Measurements from ENCODE around the gene POLR2A.
A peak's percentile ranks its signal among the peaks of the same experiment; 100 is the strongest.

POLR2A gene

DNA sequence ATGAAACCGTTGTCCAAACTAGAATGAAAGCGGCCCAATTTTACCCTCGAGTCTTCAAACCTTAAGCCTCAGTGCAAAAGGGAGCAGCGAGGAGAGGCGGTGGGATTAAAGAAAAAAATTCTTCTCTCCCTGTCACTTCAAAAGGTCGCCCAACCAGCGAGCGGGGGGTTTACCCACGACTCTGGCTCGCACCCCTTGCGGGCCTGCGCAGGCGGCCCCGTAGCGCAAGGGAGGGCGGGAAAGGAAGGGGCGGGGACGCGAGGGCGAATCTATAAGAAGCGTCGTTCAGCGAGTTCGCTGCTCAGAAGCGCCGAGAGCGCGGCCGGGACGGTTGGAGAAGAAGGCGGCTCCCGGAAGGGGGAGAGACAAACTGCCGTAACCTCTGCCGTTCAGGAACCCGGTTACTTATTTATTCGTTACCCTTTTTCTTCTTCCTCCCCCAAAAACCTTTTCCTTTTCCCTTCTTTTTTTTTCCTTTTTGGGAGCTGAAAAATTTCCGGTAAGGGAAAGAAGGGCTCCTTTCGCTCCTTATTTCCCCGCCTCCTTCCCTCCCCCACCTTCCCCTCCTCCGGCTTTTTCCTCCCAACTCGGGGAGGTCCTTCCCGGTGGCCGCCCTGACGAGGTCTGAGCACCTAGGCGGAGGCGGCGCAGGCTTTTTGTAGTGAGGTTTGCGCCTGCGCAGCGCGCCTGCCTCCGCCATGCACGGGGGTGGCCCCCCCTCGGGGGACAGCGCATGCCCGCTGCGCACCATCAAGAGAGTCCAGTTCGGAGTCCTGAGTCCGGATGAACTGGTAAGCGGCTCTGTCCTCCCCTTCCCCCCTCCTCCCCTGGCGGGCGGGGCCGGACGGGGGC, at the start of gene POLR2A:
TSS of gene POLR2A (plus strand) at position 300 of the 852 bp plus-strand sequence.
- peak; percentile 98 for DNase-seq (ENCODE audit: low spot score)

DNA sequence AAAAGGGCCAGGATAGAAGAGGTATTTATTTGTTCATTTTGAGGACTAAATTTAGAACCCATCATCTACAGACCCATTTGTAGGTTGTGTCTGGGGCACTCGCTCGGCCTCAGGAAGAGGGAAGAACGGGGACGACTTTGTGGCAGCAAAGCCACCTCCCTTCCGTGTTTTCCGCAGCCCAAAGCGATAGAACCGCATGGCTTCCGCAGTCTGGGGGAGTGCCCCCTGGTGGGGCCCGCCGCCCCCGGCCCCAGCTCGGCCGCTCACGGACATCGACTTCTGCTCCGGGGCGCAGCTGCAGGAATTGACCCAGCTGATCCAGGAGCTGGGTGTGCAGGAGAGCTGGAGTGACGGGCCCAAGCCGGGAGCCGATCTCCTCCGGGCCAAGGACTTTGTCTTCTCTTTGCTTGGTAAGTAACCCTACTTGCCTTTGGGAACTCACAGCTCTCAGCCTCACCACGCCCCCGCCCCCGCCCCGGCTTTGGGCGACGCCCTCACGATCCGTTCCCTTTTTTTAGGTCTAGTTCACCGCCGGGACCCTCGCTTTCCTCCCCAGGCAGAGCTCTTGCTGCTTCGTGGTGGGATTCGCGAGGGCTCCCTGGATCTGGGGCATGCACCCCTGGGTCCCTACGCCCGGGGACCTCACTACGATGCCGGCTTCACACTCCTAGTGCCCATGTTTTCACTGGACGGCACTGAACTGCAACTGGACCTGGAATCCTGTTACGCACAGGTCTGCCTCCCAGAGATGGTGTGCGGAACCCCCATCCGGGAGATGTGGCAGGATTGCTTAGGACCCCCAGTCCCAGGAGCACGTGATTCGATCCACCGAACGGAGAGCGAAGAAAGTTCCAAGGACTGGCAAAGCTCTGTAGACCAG, 48.2 kb upstream of the POLR2A start:
- DNase-seq (ENCODE audit: low spot score): no peak

DNA sequence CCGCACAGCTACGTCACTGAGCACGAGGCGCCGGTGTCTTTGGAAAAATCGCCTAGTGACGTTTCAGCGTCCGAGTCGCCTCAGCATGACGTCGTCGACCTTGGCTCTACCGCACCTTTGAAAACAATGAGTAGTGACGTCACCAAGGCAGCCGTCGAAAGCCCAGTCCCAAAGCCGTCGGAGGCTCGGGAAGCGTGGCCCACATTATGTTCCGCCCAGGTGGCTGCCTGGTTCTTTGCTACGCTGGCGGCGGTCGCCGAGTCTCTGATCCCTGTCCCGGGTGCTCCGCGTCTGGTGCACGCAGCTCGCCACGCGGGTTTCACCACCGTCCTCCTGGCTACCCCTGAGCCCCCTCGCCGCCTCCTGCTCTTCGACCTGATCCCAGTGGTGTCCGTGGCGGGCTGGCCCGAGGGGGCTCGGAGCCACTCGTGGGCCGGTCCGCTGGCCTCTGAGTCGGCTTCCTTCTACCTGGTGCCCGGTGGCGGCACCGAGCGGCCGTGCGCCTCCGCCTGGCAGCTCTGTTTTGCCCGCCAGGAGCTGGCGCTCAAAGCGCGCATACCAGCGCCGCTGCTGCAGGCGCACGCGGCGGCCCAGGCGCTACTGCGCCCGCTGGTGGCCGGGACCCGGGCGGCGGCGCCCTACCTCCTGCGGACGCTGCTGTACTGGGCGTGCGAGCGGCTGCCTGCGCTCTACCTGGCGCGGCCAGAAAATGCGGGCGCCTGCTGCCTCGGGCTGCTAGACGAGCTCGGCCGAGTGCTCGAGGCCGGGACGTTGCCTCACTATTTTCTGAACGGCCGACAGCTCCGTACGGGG, 47.4 kb upstream of the POLR2A start:
- peak; percentile 81 for DNase-seq (ENCODE audit: low spot score)

- DNase-seq (ENCODE audit: low spot score): no peak
Measured at GRCh38 chr17:7437369-7437863, 46.8 kb upstream of the POLR2A start.

DNA sequence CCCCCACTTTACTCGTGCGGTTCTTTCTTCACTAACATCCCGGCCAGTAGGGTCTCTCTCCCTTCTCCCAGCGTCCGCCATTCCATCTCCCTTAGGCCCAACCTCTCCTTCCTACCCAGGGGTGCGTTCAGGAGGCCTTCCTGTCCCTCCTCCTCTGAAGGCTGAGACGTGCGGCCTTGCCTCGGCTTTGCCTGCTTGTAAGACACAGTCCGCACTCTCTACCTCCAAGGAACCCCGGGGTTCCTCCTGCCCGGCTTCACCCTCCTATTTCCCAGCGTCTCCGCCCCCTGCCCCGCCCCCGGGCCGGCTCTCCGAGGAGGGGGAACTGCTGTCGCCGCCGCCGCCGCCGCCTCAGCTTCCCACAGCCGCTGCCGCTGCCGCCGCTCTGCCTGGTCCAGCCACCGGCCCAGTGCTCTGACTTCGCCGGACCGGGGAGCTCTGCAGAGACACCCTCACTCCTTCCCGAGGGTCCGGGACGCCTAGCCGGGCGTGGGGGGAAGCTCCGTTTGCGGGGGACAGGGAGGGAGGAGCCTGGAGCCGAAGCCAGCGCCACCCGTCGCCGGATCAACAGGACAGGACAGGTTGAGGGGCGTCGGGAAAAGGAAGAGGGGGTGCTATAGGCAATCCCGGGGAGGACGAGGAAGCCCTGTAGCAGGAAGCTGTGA, 46.1 kb upstream of the POLR2A start:
- peak; percentile 78 for DNase-seq (ENCODE audit: low spot score)

- no peak for DNase-seq (ENCODE audit: low spot score)
Measured at GRCh38 chr17:7438656-7439460, 45.3 kb upstream of the POLR2A start.

DNA sequence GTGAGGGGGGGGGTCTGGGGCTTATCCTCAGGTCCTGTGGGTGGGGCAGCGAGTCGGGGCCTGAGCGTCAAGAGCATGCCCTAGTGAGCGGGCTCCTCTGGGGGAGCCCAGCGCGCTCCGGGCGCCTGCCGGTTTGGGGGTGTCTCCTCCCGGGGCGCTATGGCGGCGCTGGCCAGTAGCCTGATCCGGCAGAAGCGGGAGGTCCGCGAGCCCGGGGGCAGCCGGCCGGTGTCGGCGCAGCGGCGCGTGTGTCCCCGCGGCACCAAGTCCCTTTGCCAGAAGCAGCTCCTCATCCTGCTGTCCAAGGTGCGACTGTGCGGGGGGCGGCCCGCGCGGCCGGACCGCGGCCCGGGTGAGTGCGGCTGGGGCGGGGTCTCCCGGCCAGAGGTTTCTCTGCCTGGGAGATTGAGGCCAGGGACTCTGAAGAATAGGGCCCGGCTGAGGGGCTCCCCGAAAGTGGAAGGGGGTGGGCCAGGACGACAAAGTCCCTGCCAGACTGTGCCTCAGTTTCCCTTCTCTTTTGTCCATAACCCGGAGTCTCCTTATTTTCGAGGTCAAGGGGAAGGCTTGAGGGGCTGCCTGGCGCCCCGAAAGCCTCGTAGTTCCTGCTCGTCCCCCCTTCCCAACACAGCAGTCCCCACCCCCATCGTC, 44.6 kb upstream of the POLR2A start, which contains the start of gene FGF11:
TSS of gene FGF11 (plus strand) at position 51 of the 651 bp plus-strand sequence. CDS start at position 160, 109 bp downstream.
- no peak for DNase-seq (ENCODE audit: low spot score)

GRCh38 chr17:7440113-7440833, 43.9 kb upstream of the POLR2A start:
- DNase-seq (ENCODE audit: low spot score): no peak

- peak; percentile 38 for DNase-seq (ENCODE audit: low spot score)
Measured at GRCh38 chr17:7440834-7441195, 43.4 kb upstream of the POLR2A start.

DNA sequence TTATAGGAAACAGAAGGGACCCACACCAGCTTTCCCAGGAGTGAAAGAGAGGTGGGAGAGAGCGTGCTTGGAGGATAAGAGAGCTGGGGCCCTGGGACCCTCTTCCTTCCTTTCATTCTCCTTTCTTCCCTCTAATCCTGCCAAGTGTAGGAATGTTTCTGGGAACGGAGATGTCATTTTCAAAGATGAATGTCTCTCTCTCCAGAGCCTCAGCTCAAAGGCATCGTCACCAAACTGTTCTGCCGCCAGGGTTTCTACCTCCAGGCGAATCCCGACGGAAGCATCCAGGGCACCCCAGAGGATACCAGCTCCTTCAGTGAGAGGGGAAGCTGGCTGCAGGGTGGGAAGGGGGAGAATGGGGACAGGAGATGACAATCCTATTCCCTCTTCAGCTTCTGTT, 42.9 kb upstream of the POLR2A start:
- DNase-seq (ENCODE audit: low spot score): no peak

GRCh38 chr17:7442142-7442541, 42.0 kb upstream of the POLR2A start:
- no peak for DNase-seq (ENCODE audit: low spot score)

DNA sequence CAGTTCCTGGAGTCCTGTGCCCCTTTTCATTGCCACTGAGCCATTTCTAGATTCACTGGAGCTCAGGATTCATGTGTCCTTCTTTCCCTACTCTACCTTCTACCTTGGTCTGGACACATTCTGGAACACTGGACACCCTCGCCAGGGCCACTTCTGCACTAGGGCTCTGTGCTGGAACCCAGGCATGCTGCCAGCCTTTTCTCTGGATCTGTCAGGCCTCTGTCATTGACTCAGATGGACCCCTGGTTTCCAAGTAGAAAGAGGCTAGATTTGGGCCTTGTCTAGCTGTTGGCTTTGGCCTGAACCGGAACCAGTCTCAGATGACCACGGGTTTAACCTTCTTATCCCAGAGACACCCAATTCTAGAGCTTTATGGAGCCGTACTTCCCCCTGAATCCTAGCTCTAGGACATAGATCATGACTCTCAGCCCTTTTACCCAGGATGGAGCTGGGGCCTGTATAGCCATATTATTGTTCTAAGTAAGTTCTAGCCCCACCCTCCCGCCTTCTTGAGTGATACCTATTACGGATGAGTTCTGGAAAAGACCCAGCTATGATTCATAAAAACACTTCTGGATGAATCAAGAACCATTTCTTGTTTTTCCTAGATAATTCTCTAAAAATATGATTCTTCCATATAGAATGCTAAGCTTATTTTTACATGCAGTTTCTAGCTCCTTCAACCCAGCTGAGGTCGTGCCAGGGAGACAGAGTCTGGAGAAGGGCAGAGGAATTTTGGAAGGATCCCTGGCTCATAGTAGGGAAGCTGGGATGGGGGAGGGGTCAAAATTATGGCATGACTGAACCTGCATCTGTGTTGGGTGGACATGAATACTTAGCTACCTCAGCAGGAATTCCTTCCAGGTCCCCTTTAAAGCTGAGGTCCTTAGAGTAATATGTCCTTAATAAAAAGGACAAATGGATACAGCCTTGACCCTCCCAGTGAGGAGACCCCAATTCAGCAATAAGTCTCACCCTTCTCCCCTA, 40.4 kb upstream of the POLR2A start:
- DNase-seq (ENCODE audit: low spot score): no peak

DNA sequence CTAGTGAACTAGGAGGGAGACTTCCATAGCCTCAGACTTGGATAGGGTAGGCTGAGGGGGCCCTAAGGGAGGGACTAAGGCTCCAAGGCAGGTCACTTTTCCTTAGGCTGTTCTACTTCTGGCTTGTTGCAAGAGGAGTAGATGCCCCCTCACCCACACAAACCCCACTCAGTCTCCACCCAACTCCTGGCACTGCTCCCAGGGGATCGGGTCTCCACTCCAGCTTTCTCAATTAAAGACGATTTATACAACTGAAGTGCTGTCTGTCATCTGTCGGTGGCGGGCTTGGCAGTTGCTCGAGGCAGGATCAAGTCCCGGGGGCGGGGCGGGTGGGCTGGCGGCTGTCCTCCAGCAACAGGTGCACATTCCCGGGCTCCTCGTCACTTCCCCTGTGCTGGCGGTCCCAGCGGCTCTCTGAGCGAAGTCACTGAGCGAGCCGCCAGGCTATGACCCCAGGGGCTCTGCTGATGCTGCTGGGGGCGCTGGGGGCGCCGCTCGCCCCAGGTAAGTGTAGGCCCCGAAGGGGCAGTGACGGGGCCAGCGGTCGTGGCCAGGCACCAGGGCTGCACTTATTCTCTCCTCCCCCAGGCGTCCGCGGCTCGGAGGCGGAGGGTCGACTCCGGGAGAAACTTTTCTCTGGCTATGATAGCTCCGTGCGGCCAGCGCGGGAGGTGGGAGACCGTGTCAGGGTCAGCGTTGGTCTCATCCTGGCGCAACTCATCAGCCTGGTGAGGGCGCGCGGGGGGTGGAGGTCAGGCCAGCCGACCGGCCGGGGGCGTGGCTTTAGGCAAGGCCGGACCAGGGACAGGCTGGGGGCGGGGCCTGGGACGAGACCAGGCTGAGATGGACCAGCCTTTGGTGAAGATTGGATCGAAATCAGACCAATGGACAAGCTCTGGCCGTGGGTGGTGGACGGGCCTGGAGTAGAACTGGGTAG, 39.2 kb upstream of the POLR2A start, which contains the start of gene CHRNB1:
TSS of gene CHRNB1 (plus strand) at position 380 of the 937 bp plus-strand sequence. CDS start at position 447, 67 bp downstream.
- DNase-seq (ENCODE audit: low spot score): peak; percentile 87

DNA sequence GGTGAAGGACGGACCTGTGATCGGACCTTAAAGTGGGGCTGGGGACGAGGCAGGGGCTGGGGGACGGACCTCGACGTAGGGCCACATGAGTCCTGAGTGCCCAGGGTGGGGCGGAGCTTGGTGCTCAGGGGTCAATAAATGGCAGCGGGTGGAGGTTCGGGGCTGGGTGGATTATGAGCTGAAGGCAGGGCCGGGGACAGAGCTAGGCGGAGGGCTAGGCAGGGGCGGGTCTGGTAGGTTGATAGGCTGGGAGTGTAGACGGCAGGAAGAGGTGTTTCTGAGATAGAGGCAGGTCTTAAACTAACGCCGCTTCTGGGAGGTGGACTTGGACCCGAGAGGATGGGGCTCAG, 38.6 kb upstream of the POLR2A start:
- no peak for DNase-seq (ENCODE audit: low spot score)

DNA sequence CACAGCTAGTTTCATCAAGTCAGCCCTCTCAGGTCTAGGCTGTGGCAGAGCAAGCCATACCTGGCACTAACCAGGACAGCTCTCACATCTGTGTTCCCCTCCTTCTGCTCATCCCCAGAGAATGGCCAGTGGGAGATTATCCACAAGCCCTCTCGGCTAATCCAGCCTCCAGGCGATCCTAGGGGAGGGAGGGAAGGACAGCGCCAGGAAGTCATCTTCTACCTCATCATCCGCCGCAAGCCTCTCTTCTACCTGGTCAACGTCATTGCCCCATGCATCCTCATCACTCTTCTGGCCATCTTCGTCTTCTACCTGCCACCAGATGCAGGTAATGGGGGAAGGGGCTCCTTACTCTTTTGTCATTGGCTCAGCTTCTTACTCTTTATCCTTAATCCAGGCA, 35.7 kb upstream of the POLR2A start:
- no peak for DNase-seq (ENCODE audit: low spot score)

GRCh38 chr17:7459961-7460545, 24.1 kb upstream of the POLR2A start:
- no peak for DNase-seq (ENCODE audit: low spot score)

All from Ammon's horn (tissue), 1 donor.